ENCODE results near the gene APLP1. TPM values are rescaled to one million over a fixed set of nuclear protein-coding genes. Genes with fewer than 3 reads are reported as not detected.
A peak's percentile ranks its signal among the peaks of the same experiment; 100 is the strongest.

Gene APLP1
- total RNA-seq, 1 experiment from 2014 or later = 15.5 TPM

DNA sequence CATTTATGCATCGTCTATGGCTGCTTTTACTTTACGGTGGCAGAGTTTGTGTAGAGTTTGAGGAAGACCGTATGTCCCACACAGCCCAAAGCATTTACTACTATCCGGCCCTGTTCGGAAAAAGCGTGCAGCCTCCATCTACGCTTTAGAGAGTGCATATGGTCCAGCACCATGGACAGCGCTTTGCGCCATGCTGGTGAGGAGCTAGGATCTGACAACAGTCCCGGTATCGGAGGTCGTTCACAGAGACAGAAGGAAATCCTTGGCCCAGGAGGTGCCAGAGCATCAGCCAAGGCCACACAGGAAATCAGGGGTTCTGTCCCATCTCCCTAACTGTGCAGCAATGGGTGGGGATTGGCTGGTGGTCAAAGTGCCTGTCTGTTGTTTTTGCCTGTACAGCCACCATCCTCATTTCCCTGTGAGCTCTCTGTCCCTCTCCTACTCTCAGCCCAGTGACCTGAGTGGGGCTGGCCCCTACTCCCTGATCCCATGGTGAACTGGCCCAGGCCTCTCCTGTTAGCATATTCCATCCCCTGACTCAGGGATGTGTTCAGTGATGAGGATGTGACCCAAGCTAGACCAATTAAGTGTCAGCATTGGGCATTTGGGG, 39.6 kb upstream of the APLP1 start:
- CTCF ChIA-PET = interaction anchor here (0.6 to 2.1 kb wide), 12 partner anchors 9 to 271 kb away, joined by 3 to 18 read pairs (median 4); partner anchors contain the start of gene KIRREL2
- Mint-ChIP-seq H3K4me1 (no peaks in the 10 kb centered on the region), H3K27me3 (ENCODE audit: low read depth) (peaks cover 50% of the 10 kb centered on the region), H3K27ac (no peak overlapping the region), H3K9me3 (no peaks in the 10 kb centered on the region), H3K4me3 (no peak overlapping the region), H3K36me3 (no peaks in the 10 kb centered on the region)
- POLR2A ChIA-PET = interaction anchor here (0.8 to 1.0 kb wide), 2 partner anchors 13 to 51 kb away, joined by 3 read pairs; no protein-coding TSS in a partner anchor
- ATAC-seq (peak; percentile 93), DNase-seq (ENCODE audit: low spot score) (peak; percentile 87)
- TF ChIP-seq JUN (CRISPR knock-in tag; IDR thresholded peaks at IDR 0.05) = peak; percentile 95
- peak; percentile 89 for TF ChIP-seq ZNF232 (CRISPR knock-in tag; IDR thresholded peaks at IDR 0.05)
- peak; percentile 92 for TF ChIP-seq FOXK1 (CRISPR knock-in tag; IDR thresholded peaks at IDR 0.05)
- TF ChIP-seq, protein P1, sequence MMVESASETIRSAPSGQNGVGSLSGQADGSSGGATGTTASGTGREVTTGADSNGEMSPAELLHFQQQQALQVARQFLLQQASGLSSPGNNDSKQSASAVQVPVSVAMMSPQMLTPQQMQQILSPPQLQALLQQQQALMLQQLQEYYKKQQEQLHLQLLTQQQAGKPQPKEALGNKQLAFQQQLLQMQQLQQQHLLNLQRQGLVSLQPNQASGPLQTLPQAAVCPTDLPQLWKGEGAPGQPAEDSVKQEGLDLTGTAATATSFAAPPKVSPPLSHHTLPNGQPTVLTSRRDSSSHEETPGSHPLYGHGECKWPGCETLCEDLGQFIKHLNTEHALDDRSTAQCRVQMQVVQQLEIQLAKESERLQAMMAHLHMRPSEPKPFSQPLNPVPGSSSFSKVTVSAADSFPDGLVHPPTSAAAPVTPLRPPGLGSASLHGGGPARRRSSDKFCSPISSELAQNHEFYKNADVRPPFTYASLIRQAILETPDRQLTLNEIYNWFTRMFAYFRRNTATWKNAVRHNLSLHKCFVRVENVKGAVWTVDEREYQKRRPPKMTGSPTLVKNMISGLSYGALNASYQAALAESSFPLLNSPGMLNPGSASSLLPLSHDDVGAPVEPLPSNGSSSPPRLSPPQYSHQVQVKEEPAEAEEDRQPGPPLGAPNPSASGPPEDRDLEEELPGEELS (CRISPR knock-in tag; IDR thresholded peaks at IDR 0.05) = peak; percentile 98
- TF ChIP-seq, protein P2, sequence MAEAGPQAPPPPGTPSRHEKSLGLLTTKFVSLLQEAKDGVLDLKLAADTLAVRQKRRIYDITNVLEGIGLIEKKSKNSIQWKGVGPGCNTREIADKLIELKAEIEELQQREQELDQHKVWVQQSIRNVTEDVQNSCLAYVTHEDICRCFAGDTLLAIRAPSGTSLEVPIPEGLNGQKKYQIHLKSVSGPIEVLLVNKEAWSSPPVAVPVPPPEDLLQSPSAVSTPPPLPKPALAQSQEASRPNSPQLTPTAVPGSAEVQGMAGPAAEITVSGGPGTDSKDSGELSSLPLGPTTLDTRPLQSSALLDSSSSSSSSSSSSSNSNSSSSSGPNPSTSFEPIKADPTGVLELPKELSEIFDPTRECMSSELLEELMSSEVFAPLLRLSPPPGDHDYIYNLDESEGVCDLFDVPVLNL (CRISPR knock-in tag; IDR thresholded peaks at IDR 0.05; ENCODE audit: borderline replicate concordance, low read depth) = 0 out of 2 replicates have a peak, but pooled peaks have one; percentile 49
- no peak for TF ChIP-seq HMGA2 (CRISPR knock-in tag; IDR thresholded peaks at IDR 0.05)
- 0 out of 2 replicates have a peak, but pooled peaks have one; percentile 43 for TF ChIP-seq GABPB1 (CRISPR knock-in tag; IDR thresholded peaks at IDR 0.05)
- TF ChIP-seq FOXP1 (CRISPR knock-in tag; IDR thresholded peaks at IDR 0.05; ENCODE audit: borderline replicate concordance) = peak; percentile 85
- peak; percentile 47; the same call in 1 of the 2 replicates for TF ChIP-seq TCF7 (CRISPR knock-in tag; IDR thresholded peaks at IDR 0.05; ENCODE audit: low read depth)
- peak; percentile 81; the same call in 1 of the 2 replicates for TF ChIP-seq NR3C1 (CRISPR knock-in tag; conservative IDR thresholded peaks at IDR 0.05; ENCODE audit: low read depth)
- TF ChIP-seq, protein P3, sequence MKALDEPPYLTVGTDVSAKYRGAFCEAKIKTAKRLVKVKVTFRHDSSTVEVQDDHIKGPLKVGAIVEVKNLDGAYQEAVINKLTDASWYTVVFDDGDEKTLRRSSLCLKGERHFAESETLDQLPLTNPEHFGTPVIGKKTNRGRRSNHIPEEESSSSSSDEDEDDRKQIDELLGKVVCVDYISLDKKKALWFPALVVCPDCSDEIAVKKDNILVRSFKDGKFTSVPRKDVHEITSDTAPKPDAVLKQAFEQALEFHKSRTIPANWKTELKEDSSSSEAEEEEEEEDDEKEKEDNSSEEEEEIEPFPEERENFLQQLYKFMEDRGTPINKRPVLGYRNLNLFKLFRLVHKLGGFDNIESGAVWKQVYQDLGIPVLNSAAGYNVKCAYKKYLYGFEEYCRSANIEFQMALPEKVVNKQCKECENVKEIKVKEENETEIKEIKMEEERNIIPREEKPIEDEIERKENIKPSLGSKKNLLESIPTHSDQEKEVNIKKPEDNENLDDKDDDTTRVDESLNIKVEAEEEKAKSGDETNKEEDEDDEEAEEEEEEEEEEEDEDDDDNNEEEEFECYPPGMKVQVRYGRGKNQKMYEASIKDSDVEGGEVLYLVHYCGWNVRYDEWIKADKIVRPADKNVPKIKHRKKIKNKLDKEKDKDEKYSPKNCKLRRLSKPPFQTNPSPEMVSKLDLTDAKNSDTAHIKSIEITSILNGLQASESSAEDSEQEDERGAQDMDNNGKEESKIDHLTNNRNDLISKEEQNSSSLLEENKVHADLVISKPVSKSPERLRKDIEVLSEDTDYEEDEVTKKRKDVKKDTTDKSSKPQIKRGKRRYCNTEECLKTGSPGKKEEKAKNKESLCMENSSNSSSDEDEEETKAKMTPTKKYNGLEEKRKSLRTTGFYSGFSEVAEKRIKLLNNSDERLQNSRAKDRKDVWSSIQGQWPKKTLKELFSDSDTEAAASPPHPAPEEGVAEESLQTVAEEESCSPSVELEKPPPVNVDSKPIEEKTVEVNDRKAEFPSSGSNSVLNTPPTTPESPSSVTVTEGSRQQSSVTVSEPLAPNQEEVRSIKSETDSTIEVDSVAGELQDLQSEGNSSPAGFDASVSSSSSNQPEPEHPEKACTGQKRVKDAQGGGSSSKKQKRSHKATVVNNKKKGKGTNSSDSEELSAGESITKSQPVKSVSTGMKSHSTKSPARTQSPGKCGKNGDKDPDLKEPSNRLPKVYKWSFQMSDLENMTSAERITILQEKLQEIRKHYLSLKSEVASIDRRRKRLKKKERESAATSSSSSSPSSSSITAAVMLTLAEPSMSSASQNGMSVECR (CRISPR knock-in tag; IDR thresholded peaks at IDR 0.05; ENCODE audit: borderline replicate concordance) = peak; percentile 98
- peak; percentile 55 for TF ChIP-seq SP1 (CRISPR knock-in tag; conservative IDR thresholded peaks at IDR 0.05)
- TF ChIP-seq FOXJ3 (CRISPR knock-in tag; IDR thresholded peaks at IDR 0.05; ENCODE audit: borderline replicate concordance) = no peak
- TF ChIP-seq, protein P4, sequence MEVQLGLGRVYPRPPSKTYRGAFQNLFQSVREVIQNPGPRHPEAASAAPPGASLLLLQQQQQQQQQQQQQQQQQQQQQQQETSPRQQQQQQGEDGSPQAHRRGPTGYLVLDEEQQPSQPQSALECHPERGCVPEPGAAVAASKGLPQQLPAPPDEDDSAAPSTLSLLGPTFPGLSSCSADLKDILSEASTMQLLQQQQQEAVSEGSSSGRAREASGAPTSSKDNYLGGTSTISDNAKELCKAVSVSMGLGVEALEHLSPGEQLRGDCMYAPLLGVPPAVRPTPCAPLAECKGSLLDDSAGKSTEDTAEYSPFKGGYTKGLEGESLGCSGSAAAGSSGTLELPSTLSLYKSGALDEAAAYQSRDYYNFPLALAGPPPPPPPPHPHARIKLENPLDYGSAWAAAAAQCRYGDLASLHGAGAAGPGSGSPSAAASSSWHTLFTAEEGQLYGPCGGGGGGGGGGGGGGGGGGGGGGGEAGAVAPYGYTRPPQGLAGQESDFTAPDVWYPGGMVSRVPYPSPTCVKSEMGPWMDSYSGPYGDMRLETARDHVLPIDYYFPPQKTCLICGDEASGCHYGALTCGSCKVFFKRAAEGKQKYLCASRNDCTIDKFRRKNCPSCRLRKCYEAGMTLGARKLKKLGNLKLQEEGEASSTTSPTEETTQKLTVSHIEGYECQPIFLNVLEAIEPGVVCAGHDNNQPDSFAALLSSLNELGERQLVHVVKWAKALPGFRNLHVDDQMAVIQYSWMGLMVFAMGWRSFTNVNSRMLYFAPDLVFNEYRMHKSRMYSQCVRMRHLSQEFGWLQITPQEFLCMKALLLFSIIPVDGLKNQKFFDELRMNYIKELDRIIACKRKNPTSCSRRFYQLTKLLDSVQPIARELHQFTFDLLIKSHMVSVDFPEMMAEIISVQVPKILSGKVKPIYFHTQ (CRISPR knock-in tag; IDR thresholded peaks at IDR 0.05) = no peak
- TF ChIP-seq MYBL2 (CRISPR knock-in tag; IDR thresholded peaks at IDR 0.05) = peak; percentile 50; the same call in 1 of the 2 replicates
- TF ChIP-seq TEAD1 (CRISPR knock-in tag; IDR thresholded peaks at IDR 0.05) = peak; percentile 97
- TF ChIP-seq, protein P5, sequence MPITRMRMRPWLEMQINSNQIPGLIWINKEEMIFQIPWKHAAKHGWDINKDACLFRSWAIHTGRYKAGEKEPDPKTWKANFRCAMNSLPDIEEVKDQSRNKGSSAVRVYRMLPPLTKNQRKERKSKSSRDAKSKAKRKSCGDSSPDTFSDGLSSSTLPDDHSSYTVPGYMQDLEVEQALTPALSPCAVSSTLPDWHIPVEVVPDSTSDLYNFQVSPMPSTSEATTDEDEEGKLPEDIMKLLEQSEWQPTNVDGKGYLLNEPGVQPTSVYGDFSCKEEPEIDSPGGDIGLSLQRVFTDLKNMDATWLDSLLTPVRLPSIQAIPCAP (CRISPR knock-in tag; IDR thresholded peaks at IDR 0.05) = peak; percentile 89
- TF ChIP-seq CREB1 (CRISPR knock-in tag; IDR thresholded peaks at IDR 0.05) = peak; percentile 67; the same call in 1 of the 2 replicates
- TF ChIP-seq TEAD4 (CRISPR knock-in tag; IDR thresholded peaks at IDR 0.05) = peak; percentile 95
- no peak for TF ChIP-seq NR1H2 (CRISPR knock-in tag; IDR thresholded peaks at IDR 0.05)
- TF ChIP-seq, protein P6, sequence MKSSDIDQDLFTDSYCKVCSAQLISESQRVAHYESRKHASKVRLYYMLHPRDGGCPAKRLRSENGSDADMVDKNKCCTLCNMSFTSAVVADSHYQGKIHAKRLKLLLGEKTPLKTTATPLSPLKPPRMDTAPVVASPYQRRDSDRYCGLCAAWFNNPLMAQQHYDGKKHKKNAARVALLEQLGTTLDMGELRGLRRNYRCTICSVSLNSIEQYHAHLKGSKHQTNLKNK (CRISPR knock-in tag; IDR thresholded peaks at IDR 0.05) = no peak
- TF ChIP-seq, protein P7, sequence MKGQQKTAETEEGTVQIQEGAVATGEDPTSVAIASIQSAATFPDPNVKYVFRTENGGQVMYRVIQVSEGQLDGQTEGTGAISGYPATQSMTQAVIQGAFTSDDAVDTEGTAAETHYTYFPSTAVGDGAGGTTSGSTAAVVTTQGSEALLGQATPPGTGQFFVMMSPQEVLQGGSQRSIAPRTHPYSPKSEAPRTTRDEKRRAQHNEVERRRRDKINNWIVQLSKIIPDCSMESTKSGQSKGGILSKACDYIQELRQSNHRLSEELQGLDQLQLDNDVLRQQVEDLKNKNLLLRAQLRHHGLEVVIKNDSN (CRISPR knock-in tag; IDR thresholded peaks at IDR 0.05) = peak; percentile 80; the same call in 1 of the 2 replicates
- peak; percentile 92 for TF ChIP-seq ZNF219 (CRISPR knock-in tag; IDR thresholded peaks at IDR 0.05; ENCODE audit: borderline replicate concordance)
- TF ChIP-seq, protein P8, sequence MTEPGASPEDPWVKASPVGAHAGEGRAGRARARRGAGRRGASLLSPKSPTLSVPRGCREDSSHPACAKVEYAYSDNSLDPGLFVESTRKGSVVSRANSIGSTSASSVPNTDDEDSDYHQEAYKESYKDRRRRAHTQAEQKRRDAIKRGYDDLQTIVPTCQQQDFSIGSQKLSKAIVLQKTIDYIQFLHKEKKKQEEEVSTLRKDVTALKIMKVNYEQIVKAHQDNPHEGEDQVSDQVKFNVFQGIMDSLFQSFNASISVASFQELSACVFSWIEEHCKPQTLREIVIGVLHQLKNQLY (CRISPR knock-in tag; IDR thresholded peaks at IDR 0.05) = no peak; the same call in 1 of the 2 replicates

All from WTC11 (cell line).